ENCODE data around the gene TMEM178B. TPM values are rescaled to one million over a fixed set of nuclear protein-coding genes. Genes with fewer than 3 reads are reported as not detected.

Gene TMEM178B
- total and polyA plus RNA-seq, 12 donors: 0.24 to 4.9 (median 2.1) TPM

DNA sequence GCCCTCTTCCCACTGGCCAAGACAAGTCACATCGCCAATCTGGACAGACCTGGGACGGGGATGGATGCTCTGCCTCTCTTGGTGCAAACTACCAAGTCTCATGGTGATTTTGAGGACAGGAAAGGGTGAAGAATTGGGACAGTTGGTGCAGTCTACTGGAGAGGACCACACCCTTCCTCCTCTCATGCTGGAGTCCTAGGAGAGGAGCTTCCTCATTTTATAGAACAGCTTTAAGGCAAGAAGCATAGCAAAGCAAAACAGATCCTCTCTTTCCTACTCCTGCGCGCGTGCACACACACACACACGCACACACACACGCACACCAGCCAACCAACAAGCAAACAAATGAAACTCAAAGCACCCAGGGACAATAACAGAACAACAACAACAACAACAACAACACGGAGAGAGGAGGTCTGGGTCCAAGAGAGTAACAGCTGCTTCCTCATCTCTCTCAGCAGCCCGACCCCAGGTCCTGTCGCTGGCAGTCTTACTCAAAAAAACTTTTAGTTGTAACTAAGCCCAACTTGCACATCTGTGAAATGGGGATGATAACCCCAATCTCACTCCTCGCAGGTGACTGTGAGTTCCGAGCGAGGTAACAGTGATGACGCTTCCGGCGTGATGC lies 83.4 kb downstream of the TMEM178B start:
- intact Hi-C loops (cut with DNase I): no loop called here
- Histone ChIP-seq H3K4me1 (replicated peaks in 1 of 2) (no peaks in the 10 kb centered on the region), H3K27ac (no peak overlapping the region), H3K9me3 (replicated peaks in 1 of 3) (no peaks in the 10 kb centered on the region), H3K36me3 (replicated peaks in 1 of 2) (no peaks in the 10 kb centered on the region), H3K4me3 (no peak overlapping the region), H3K27me3 (no peaks in the 10 kb centered on the region)
- no peak for TF ChIP-seq POLR2A (IDR thresholded peaks at IDR 0.05)
- TF ChIP-seq, protein P1, sequence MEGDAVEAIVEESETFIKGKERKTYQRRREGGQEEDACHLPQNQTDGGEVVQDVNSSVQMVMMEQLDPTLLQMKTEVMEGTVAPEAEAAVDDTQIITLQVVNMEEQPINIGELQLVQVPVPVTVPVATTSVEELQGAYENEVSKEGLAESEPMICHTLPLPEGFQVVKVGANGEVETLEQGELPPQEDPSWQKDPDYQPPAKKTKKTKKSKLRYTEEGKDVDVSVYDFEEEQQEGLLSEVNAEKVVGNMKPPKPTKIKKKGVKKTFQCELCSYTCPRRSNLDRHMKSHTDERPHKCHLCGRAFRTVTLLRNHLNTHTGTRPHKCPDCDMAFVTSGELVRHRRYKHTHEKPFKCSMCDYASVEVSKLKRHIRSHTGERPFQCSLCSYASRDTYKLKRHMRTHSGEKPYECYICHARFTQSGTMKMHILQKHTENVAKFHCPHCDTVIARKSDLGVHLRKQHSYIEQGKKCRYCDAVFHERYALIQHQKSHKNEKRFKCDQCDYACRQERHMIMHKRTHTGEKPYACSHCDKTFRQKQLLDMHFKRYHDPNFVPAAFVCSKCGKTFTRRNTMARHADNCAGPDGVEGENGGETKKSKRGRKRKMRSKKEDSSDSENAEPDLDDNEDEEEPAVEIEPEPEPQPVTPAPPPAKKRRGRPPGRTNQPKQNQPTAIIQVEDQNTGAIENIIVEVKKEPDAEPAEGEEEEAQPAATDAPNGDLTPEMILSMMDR (IDR thresholded peaks at IDR 0.05): no peak
- DNase-seq: no peak
- WGBS, 4 donors: 82 to 92% (median 87%) methylated on average over 16 of the region's 16 CpGs

DNA sequence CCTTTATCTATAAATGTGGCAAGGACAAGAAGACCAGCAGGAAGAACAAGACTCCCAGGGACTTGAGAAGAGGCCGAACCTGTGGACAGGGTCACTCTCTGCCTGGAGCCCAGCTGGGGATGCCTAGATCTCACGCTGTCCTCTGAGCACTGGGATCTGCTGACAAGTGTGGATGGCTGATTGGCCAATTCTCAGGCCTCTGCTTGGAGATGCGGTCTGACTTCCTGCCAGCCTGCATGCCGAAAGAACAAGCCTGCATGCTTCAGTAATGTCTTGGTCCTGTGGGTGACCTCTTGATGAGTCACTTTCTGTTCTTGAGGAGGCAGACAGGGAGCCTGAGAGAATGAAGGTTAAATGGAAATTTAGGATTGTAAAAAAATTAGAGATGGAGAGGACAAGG lies 84.7 kb downstream of the TMEM178B start:
- H3K27ac ChIP-seq: no peak overlapping the region
- 48 to 64% (median 57%) methylated on average over 4 of the region's 4 CpGs for WGBS, 4 donors
- intact Hi-C loops (cut with DNase I): no loop called here
- H3K27me3 ChIP-seq: no peaks in the 10 kb centered on the region
- no peak overlapping the region for H3K4me3 ChIP-seq
- H3K4me1 ChIP-seq (replicated peaks in 1 of 2): no peaks in the 10 kb centered on the region
- H3K9me3 ChIP-seq (replicated peaks in 1 of 3): no peaks in the 10 kb centered on the region
- no peaks in the 10 kb centered on the region for H3K36me3 ChIP-seq (replicated peaks in 1 of 2)
- DNase-seq: peak in 6 of 7 donors; percentile 36 to 68 (median 43)
- TF ChIP-seq, protein P1 (IDR thresholded peaks at IDR 0.05): no peak
- TF ChIP-seq POLR2A (IDR thresholded peaks at IDR 0.05): no peak

DNA sequence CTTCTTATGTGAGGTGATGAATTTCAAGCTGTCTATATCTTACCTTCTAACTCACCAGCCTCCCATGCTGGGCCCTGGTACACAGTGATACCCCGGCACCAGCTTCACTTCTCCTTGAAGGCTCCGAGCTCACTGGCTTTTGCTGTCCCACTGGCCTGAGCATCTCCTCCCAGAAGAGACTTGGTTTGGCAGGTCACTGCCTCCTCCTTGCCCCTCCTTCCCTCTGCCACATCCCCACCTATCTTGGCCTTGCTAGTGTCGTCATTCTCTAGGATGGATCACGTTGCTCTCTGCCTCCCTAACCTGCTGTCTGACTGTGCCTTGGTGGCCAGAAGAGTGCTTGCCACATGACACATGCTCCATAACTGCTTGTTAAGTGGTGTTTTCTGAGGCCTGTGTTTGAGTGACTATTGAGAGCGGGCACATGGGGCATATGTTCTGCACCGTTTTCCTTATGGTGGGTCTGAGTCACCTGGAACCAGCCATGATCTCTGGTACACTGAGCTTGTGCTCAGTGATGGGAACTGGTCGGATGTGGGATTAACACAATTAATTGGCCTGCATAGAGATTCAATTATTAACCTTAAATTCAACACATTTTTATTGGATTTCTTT lies 86.5 kb downstream of the TMEM178B start:
- 81 to 89% (median 89%) methylated on average over 7 of the region's 7 CpGs for WGBS, 4 donors
- no peak for DNase-seq
- intact Hi-C loops (cut with DNase I): no loop called here
- Histone ChIP-seq H3K36me3 (replicated peaks in 1 of 2) (no peaks in the 10 kb centered on the region), H3K4me1 (replicated peaks in 1 of 2) (no peaks in the 10 kb centered on the region), H3K9me3 (replicated peaks in 1 of 3) (no peaks in the 10 kb centered on the region), H3K27me3 (no peaks in the 10 kb centered on the region), H3K27ac (no peak overlapping the region), H3K4me3 (no peak overlapping the region)
- no peak for TF ChIP-seq POLR2A (IDR thresholded peaks at IDR 0.05)
- TF ChIP-seq, protein P1 (IDR thresholded peaks at IDR 0.05): no peak

DNA sequence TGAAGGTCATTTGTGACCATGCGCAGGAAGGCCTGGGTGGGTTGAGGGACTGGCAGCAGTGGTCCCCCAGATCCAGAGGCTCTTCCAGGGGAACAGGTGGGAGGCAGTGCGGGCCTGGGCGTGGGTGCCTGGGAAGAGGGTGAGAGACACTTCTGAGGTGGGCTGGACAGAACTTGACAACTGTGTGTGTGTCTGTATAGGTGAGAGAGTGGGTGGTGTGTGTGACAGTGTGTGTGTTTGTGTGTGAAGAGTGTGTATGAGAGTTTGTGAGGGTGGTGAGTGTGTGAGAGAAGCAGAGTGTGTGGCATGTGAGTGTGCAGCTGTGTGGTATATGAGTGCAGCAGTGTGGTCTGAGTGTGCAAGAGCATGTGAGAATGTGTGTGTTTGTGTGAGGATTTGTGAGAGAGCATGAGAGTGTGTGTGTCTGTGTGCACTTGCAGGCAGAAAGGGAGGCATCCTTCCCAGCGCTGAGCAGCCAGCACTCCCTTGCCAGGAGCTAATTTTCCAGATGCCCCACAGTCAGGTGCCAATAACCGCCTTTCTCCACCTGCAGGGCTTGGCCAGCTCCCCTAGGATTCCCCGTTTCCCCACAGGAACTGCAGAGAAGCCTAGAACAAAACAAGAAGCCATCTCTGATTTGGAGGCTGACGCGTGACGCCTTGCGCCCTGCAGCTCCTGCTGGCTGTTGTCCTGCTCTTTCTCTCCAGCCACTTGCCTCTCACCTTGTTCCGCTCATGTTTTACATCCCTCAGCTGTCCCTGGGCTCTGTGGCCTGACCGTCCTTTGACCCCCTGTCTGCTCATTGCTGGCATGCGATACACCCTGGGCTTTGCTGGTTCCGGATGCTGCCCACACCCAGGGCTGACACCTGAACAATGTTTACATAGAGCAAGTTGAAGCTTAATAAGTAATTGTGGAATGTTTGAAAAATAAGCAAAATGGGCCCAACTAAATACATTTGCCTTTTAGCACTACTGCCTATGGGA lies 88.0 kb downstream of the TMEM178B start:
- no peak overlapping the region for H3K4me3 ChIP-seq
- TF ChIP-seq, protein P1 (IDR thresholded peaks at IDR 0.05): no peak
- TF ChIP-seq POLR2A (IDR thresholded peaks at IDR 0.05): no peak
- H3K4me1 ChIP-seq (replicated peaks in 1 of 2): no peaks in the 10 kb centered on the region
- no peaks in the 10 kb centered on the region for H3K36me3 ChIP-seq (replicated peaks in 1 of 2)
- intact Hi-C loops (cut with DNase I): no loop called here
- WGBS, 4 donors: 81 to 86% (median 84%) methylated on average over 14 of the region's 14 CpGs
- no peaks in the 10 kb centered on the region for H3K27me3 ChIP-seq
- H3K27ac ChIP-seq: no peak overlapping the region
- peak in 1 of 7 donors; percentile 62 for DNase-seq
- H3K9me3 ChIP-seq (replicated peaks in 1 of 3): no peaks in the 10 kb centered on the region
